ENCODE data around the gene S100A7A. TPM values are rescaled to one million over a fixed set of nuclear protein-coding genes. Genes with fewer than 3 reads are reported as not detected.

The S100A7A gene
- polyA plus RNA-seq, 1 donor from 2014 or later = not detected

DNA sequence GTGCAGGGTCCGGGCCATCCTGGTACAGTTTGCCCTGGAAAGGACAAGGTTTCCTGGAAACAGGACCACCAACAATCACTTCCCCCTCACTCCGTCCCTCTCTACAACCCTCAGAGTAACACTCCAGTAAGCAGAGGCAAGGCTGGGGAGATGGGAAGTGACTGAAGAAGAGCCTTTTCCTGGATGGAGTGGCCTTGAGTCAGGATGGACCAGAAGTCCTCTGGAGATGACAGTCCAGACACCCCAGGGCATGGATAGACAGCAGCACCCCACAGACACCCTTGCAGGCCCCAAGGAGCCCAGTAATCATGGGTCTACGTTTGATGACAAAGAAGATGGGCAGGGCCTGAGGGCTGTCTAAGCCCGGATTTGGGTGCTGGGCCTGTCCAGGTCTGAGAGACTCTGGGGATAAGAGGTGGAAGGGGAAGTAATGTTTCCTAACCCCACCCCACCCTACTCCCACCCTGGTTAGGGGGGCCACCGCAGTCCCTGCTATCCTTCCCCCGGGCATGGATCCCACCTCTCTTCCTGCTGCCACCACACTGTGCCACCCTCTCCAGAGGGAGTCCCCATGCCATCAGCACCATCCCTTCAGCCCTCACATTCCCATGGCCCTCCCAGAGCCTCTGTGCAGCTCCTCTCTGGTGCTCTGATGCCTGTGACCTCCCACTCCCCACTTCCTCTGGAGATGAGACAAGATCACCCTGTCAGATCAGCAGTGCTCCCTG is 18.2 kb upstream of the S100A7A start:
- H3K4me2 ChIP-seq (ENCODE audit: low read length) = no peak overlapping the region
- no peaks in the 10 kb centered on the region for H3K36me3 ChIP-seq (ENCODE audit: insufficient read depth, low read length)
- no peak overlapping the region for H2AFZ ChIP-seq (ENCODE audit: low read depth, low read length)
- no peak overlapping the region for H3K4me3 ChIP-seq (ENCODE audit: low read length)
- no peak overlapping the region for H3K27ac ChIP-seq (ENCODE audit: low read length)
- H3K27me3 ChIP-seq (ENCODE audit: insufficient read depth, low read depth, low read length) = no peaks in the 10 kb centered on the region
- H4K20me1 ChIP-seq (ENCODE audit: insufficient read depth) = no peaks in the 10 kb centered on the region
- H3K9ac ChIP-seq (ENCODE audit: low read length) = no peak overlapping the region
- no peaks in the 10 kb centered on the region for H3K9me2 ChIP-seq (ENCODE audit: insufficient read depth, low read length)
- TF ChIP-seq, protein P1, sequence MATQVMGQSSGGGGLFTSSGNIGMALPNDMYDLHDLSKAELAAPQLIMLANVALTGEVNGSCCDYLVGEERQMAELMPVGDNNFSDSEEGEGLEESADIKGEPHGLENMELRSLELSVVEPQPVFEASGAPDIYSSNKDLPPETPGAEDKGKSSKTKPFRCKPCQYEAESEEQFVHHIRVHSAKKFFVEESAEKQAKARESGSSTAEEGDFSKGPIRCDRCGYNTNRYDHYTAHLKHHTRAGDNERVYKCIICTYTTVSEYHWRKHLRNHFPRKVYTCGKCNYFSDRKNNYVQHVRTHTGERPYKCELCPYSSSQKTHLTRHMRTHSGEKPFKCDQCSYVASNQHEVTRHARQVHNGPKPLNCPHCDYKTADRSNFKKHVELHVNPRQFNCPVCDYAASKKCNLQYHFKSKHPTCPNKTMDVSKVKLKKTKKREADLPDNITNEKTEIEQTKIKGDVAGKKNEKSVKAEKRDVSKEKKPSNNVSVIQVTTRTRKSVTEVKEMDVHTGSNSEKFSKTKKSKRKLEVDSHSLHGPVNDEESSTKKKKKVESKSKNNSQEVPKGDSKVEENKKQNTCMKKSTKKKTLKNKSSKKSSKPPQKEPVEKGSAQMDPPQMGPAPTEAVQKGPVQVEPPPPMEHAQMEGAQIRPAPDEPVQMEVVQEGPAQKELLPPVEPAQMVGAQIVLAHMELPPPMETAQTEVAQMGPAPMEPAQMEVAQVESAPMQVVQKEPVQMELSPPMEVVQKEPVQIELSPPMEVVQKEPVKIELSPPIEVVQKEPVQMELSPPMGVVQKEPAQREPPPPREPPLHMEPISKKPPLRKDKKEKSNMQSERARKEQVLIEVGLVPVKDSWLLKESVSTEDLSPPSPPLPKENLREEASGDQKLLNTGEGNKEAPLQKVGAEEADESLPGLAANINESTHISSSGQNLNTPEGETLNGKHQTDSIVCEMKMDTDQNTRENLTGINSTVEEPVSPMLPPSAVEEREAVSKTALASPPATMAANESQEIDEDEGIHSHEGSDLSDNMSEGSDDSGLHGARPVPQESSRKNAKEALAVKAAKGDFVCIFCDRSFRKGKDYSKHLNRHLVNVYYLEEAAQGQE (IDR thresholded peaks at IDR 0.05; ENCODE audit: borderline replicate concordance) = no peak
- TF ChIP-seq RAD21 (conservative IDR thresholded peaks at IDR 0.05) (no peak), POLR2AphosphoS5 (IDR thresholded peaks at IDR 0.05) (no peak), EZH2 (IDR thresholded peaks at IDR 0.05; ENCODE audit: borderline replicate concordance, insufficient read depth, low read length, poor library complexity, severe bottlenecking) (no peak), SMC3 (conservative IDR thresholded peaks at IDR 0.05; ENCODE audit: poor library complexity) (no peak), TAF1 (IDR thresholded peaks at IDR 0.05; ENCODE audit: low read depth) (no peak), MXI1 (conservative IDR thresholded peaks at IDR 0.05; ENCODE audit: poor library complexity, severe bottlenecking) (no peak), EP300 (conservative IDR thresholded peaks at IDR 0.05; ENCODE audit: poor library complexity, severe bottlenecking) (no peak)
- TF ChIP-seq, protein P2, sequence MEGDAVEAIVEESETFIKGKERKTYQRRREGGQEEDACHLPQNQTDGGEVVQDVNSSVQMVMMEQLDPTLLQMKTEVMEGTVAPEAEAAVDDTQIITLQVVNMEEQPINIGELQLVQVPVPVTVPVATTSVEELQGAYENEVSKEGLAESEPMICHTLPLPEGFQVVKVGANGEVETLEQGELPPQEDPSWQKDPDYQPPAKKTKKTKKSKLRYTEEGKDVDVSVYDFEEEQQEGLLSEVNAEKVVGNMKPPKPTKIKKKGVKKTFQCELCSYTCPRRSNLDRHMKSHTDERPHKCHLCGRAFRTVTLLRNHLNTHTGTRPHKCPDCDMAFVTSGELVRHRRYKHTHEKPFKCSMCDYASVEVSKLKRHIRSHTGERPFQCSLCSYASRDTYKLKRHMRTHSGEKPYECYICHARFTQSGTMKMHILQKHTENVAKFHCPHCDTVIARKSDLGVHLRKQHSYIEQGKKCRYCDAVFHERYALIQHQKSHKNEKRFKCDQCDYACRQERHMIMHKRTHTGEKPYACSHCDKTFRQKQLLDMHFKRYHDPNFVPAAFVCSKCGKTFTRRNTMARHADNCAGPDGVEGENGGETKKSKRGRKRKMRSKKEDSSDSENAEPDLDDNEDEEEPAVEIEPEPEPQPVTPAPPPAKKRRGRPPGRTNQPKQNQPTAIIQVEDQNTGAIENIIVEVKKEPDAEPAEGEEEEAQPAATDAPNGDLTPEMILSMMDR (IDR thresholded peaks at IDR 0.05; ENCODE audit: poor library complexity, severe bottlenecking) = no peak
- no peaks in the 10 kb centered on the region for H3K79me2 ChIP-seq (replicated peaks; ENCODE audit: insufficient read depth, low read length)
- H3F3A ChIP-seq (ENCODE audit: insufficient read depth, low read length, poor library complexity, severe bottlenecking) = no peaks in the 10 kb centered on the region
- no peaks in the 10 kb centered on the region for H3K9me3 ChIP-seq (ENCODE audit: low read length)

DNA sequence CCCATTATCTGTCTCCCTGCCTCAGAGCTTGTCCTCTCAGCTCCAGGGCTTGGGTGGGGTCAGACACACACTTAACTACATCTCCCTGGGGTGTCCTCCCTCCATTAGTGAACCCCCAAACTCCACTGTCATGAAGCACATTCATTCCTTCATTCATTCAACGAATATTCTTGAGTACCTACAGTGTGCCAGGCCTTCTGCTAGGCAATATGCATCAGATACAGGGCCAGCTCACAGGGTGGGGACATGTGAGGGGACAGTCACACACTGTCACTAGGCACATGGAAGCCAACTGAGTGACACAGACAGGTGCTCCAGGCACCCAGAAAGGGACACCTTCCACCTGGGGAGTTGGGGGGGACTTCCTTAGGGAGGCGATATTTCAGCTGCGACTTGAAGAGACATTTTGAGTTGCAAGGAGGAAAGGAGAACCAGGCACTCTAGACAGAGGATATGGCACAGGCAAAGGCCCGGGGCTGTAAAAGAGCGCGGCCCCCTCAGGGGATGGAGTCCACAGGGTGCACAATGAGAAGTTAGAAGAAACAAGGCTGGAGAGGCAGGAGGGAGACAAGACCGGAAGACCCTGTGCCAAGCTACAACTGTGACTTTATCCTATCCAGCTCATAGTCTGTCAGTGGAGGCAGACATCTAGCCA is 16.8 kb upstream of the S100A7A start:
- Histone ChIP-seq H3K27ac (ENCODE audit: low read length) (no peak overlapping the region), H3K27me3 (ENCODE audit: insufficient read depth, low read depth, low read length) (no peaks in the 10 kb centered on the region), H3K79me2 (replicated peaks; ENCODE audit: insufficient read depth, low read length) (no peaks in the 10 kb centered on the region), H4K20me1 (ENCODE audit: insufficient read depth) (no peaks in the 10 kb centered on the region), H3K9me2 (ENCODE audit: insufficient read depth, low read length) (no peaks in the 10 kb centered on the region), H3K9me3 (ENCODE audit: low read length) (no peaks in the 10 kb centered on the region), H3K9ac (ENCODE audit: low read length) (no peak overlapping the region), H3K4me3 (ENCODE audit: low read length) (no peak overlapping the region), H2AFZ (ENCODE audit: low read depth, low read length) (no peak overlapping the region), H3F3A (ENCODE audit: insufficient read depth, low read length, poor library complexity, severe bottlenecking) (no peaks in the 10 kb centered on the region), H3K4me2 (ENCODE audit: low read length) (no peak overlapping the region), H3K36me3 (ENCODE audit: insufficient read depth, low read length) (no peaks in the 10 kb centered on the region)
- TF ChIP-seq, protein P1 (IDR thresholded peaks at IDR 0.05; ENCODE audit: borderline replicate concordance) = no peak
- TF ChIP-seq TAF1 (IDR thresholded peaks at IDR 0.05; ENCODE audit: low read depth) (no peak), RAD21 (conservative IDR thresholded peaks at IDR 0.05) (no peak), POLR2AphosphoS5 (IDR thresholded peaks at IDR 0.05) (no peak), SMC3 (conservative IDR thresholded peaks at IDR 0.05; ENCODE audit: poor library complexity) (no peak), MXI1 (conservative IDR thresholded peaks at IDR 0.05; ENCODE audit: poor library complexity, severe bottlenecking) (no peak), EP300 (conservative IDR thresholded peaks at IDR 0.05; ENCODE audit: poor library complexity, severe bottlenecking) (no peak), EZH2 (IDR thresholded peaks at IDR 0.05; ENCODE audit: borderline replicate concordance, insufficient read depth, low read length, poor library complexity, severe bottlenecking) (no peak)
- TF ChIP-seq, protein P2 (IDR thresholded peaks at IDR 0.05; ENCODE audit: poor library complexity, severe bottlenecking) = no peak
